NCI-H187 (cell line): ENCODE data around the gene PTPRN2.
A peak's percentile ranks its signal among the peaks of the same experiment; 100 is the strongest.

Experiments used
- DNase-seq, 2 experiments: peaks; one replicate each; lab custom pipeline; 2025; lab: John Stamatoyannopoulos, UW

The PTPRN2 gene

DNA sequence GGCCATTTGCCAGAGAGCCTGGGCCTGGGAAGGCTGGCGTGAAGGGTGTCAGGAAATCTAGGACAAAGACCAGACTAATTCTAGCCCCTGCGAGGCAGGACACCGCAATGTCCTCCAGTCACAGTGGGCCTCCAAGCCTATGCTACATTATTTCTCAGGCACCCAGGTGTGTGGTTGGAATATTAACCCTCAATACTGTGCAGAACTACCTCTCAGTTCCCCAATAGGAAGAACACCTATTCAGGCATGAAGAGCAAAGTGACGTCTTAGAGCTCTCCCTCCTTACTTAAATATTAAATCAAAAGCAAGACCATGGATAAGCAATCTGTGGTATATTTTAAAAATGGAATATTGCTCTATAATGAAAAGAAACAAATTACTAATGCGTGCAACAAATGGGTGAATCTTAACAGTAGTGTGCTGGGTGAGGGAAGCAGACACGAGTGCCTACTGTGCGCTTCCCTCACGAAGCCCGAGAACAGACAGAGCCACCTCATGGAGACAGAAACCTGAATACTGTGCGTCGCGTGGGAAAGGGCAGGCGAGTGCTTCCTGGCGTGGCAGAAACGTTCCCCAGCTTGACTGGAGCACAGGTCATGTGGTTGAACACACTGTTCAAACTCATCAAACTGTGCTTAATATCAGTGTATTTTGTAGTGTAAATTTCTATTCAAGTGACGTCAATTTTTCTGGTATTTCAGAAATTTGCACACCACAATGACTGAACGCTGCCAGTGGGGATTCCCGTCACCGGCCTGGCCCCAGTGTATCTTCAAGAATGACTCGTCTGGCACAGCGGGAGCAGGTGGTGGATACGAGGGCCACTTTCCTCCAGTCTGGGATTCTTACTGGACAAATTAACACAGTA, 15.5 kb upstream of the PTPRN2 start:
- DNase-seq: no peak

DNA sequence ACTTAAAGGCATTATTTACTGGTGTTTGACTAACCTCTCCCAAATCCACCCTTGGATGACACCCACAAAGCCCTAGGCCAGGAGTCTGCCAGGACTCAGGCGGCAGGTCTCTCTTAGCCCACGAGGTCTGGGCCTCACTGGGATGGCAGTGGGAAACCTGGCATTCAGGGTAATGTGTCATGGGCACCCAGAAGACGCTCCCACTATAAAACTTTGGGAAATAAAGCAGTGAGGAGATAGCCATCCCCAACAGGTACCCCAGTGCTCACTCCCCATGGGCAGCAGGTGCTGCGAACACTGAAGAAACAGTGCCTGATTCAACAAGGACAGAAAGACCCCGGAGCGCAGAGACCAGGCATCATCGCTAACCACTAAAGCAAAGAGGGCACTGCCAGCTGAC, 14.4 kb upstream of the PTPRN2 start:
- DNase-seq: no peak

DNA sequence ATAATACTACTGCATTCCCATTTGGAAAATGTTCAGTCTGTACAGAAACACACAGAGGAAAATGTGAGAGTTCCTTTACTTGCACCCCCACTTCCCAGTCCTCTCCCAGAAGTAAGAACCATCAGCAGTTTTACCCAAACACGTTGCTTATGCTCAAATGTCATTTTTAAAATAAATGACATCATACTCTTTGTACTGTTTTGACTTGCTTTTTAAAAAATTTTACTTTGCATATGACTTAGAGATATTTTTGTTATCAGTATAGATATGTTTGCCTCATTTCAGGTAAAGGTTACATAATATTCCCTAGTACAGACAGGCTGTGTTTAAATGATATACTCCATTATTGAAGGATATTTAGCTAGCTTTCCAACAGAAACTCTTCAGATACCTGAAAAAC, 13.5 kb upstream of the PTPRN2 start:
- DNase-seq: no peak

DNA sequence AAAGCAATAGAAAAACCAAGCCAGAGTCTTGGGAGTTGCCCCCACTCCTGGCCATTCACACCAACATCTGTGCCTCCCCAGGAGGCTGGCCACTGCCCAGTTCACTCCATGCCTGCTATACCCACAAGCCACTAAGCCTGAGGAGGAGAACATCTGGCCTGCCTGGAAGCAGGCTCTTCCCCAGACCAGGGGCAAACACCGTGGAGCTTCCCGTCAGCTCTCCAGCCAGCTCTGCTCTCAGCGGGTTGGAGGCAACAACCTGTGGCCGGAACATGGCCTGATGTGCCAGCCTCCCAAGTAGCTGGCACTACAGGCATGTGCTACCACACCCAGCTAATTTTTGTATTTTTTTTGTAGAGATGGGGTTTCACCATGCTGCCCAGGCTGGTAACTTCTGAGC, 9.1 kb upstream of the PTPRN2 start:
- no peak for DNase-seq

DNA sequence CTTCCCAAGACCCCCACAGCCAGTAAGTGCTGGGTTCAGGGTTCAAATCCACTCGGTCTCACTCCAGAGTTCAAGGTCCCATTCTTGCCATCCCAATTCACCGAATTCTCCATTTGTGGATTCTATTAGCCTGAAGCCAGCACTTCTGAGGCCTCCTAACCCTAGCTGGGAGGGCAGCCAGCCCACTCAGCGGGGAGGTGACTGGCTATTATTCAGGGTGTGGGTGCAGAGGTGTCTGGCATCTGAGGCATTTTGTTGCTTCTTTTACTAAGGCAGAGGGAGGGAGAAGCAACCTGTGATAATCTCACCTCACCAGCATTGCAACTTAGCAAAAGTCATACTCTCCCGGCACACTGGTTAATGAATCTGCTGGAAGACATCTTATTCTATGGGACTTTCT, 8.7 kb upstream of the PTPRN2 start:
- no peak for DNase-seq

DNA sequence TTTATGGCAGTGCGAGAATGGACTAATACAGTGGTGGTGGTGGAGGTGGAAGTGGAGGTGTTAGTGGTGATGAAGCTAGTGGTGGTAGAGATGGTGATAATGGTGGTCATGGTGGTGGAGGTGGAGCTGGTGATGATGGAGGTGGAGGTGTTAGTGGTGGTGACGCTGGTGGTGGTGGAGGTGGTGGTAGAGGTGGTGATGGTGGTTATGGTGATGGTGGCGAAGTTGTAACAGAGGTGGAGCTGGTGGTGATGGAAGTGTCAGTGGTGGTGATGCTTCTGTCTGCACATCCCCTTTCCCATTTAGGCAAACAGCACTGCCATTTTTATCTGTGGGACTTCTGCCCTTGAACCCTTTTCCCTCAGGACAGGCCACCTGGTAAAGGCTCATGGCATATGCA, 7.4 kb upstream of the PTPRN2 start:
- no peak for DNase-seq

DNA sequence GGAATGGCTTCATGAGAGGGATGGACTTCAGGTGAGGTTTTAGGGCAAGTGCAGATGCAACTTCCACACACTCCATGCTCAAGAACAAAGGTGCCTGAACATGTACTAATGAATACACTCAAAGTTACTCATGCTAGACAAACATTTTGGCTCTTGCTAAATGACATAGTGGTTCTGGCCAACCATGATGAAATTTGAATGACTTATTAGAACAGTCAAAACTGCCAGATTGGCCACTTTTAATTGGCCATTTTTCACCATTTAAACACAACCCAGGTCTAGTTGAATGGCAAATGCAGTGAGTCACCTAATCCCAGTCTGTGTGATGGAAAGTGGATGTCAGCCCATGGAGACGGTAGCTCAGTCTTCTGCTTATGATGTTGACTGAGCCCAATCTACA, 4.9 kb upstream of the PTPRN2 start:
- no peak for DNase-seq

DNA sequence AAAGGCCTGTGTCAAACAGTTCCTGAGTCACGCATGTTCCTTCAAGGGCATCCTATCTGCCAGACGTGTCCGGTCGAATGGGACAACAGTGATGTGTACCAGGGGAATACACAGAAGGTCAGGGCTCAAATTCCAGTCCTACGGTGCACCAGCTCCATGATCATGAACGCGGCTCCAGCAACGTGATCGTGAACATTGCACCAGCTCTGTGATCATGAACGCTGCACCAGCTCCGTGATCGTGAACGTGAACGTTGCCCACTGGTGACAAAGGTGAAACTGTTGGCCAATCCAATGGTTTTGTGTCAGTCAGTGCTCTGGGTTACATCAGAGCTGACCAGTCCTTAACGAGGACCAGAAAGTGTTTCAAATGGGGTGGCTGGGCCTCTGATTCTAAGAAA, 4.3 kb upstream of the PTPRN2 start:
- no peak for DNase-seq

DNA sequence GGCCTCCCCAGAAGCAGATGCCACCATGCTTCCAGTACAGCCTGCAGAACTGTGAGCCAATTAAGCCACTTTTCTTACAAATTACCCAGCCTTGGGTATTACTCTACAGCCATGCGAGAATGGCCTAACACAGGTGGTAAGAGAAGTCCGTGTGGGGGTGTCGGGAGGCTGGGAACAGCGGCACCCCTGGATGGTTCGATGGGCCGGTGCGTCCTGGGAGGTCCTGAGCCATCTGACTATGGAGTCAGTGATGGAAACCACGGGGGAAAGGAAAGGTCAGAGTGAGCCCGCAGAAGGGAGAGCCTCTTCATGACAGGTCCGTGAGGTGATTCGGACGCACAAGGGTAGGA, 2.5 kb upstream of the PTPRN2 start:
- DNase-seq: no peak

DNA sequence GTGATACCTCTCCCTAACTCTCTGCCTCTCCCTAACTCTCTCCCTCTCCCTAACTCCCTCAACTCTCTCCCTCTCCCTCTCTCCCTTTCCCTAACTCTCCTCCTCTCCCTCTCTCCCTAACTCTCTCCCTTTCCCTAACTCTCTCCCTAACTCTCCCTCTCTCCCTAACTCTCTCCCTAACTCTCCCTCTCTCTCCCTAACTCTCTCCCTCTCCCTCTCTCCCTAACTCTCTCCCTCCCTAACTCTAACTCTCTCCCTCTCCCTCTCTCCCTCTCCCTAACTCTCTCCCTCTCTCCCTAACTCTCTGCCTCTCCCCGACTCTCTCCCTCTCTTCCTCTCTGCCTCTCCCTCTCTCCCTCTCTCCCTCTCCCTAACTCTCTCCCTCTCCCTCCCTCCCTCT, 2.0 kb upstream of the PTPRN2 start:
- DNase-seq: no peak

DNA sequence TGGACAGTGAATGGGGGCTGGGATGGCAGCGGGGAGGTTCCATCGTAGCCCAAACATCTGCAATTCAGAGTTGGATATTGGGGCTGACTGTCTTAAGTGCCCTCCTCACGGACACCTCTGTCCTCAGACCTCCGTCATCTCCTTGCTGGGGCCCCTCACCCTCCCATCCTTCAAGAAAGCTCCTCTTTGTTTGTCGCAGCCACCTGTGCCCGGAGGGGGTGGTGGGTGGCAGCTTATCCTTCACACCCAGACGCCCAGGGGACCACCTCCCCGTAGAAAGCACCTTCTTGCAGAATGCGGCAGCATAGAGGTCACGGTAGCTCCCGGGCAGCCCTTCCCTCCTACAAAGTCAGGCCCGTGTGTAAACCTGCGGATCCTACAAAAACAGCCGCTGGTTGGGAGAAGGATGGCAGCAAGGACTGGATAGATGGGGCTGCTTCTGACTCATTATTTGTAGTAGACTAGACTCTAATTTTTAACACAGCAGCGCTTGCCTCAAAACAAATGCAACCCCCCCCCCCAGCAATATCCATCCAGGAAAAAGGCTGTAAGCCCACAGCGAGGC, 1.3 kb upstream of the PTPRN2 start:
- no peak for DNase-seq

DNA sequence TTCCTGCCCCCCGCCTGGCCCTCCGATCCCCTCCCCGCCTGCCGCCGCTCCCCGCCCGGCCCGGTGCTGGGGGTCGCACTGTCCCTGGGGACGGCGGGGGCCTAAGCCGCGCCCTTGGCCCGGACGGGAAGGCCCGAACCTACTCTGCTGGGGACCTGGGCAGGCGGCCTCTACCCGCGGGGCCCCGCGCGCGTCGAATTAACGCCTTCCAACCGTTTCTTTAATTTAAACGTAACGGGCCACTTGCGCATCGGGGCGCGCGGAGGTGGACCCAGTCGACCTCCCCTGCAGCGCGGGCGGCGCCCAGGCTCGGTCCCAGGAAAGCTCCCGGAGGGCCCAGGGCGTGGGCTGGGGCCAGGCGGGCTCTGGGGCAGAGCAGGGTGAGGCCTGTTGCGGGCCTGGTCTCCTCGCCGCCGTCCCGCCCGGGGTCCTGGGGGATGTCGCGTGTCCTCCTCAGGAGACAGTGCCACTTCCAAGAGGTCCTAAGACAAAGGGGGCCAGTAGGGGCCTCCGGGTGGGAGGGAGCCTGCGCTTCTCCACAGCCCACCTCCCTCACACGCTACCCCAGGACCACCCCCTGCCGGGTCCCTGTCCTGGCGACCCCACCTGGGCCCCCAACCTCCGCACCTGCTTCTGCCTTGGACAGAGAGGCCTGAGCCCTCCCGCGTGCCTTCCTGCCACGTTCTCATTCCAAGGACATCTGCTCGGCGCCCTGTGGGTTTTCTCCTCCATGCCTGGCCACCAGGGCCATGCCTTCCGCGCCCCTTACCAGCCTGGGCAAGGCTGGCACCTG, 658 bp upstream of the PTPRN2 start:
- no peak for DNase-seq

DNA sequence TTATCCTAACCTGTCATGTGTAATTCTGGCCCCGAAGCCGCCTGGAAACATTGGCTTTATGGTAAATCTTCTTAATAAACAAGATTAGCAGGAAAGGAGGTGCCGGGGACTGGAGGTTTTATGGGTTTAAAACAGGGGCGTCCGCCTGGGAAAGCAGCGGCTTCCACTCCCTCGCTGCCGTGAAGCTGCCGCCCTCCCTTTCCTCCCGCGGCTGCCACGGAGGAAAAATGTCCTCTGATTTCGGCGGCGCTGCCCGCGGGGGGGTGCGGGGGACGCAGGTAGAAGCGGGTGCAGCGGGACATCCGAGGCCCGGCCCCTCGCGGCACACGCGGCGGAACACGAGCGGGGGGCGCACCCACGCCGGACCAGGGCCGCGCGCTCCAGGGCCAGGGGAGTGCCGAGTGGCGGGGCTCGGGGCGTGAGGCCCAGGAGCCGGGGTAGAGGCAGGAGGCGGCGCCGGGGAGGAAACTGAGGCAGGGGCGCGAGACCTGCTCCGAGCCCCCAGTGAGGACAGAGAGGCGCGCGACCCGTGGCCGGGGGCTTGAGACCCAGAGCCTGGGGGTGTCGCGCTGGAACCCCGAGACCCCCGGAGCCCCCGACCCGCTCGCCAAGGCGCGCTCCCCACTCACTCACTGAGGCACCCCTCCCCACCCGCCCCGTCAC, 993 bp downstream of the PTPRN2 start:
- no peak for DNase-seq

DNA sequence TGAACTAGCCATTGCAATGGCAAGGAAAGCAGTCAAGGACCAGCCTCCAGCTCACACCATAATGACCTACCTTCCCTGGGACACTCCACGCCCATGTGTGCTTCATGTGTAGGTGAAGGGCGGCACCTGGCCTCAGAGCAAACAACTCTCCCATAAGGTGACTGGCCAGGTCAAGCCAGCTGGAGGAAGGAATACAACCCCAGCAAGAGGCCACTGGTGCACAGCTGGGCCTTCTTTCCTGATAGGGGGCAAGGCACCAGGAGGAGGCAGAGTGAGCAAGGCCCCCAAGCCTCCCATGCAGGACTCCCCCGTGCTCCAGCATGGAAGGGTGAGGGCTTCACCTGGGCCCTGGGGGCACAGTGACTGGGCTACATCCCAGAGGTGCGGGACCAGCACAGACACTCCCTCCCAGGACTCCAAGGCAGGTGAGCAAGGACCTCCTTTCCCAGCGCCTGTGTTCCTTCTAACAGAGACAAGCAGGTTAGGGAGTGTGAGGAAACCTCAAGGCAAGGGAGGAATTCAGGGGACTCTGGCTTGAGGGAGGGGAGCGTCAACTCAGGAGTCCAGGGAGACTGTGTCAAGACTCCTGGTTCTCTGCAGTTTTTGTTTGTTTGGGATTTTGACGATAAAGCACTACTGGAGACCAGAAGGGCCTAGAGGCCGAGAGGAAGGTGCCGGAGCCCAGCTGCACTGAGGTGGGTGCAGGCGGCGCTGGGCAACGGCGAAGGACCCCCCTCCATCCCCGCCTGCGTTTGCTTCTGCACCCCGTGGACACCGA, 1.7 kb downstream of the PTPRN2 start:
- DNase-seq: no peak

DNA sequence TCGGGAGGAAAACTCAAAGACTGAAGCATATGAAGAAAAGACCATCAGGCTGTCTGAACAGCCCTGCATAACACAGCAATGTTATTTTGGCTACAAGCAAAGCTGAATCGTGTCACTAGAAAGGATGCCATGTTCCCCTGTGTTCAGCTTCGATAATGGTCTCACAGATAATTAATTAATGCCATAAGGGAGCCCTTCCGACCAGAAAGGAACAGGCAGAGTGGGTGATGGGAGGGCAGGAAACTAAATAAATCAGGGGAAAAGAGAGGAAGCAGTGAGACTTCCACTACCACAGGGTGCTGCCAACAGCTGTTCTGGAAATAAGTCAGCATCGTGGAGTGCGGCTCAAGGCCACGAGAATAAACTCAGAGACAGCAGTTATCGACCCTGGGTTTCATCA, 3.2 kb downstream of the PTPRN2 start:
- DNase-seq: no peak

DNA sequence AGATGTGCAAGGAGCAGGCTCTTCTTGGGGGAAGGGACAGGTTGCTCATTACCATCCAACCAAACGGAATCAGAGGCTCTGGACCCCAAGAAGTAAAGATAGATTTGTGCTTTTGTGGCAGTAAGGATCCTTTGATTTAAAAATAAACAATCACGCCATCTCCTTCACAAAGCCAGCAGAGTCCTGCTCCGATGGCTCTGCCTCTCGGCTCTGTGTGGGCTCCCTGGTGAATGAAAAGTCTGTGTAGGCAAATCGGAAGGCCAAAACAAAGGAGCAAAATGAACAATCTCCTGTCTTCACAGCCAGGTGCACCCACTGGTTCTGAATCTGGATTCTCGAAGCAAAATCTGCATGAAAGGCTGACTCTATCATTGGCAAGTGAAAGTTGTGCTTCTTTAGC, 3.8 kb downstream of the PTPRN2 start:
- DNase-seq: no peak

DNA sequence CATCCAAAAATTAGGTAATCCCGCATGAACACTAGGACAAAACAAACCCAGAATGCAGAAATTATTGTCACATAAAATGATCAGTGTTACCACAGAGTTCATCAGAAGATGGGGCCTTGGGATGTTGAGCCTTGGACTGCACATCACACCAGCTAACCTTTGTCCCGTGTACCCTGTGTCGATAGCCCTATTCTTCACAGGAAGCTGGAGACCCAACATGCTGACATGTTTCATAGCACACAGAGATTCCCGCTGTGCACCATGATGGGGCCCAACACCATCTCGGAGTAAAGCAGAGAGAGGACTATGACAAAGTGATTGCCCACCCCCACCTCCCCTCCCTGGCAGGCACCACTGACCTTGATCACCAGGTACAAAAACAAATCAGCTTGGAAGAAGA, 4.5 kb downstream of the PTPRN2 start:
- no peak for DNase-seq

DNA sequence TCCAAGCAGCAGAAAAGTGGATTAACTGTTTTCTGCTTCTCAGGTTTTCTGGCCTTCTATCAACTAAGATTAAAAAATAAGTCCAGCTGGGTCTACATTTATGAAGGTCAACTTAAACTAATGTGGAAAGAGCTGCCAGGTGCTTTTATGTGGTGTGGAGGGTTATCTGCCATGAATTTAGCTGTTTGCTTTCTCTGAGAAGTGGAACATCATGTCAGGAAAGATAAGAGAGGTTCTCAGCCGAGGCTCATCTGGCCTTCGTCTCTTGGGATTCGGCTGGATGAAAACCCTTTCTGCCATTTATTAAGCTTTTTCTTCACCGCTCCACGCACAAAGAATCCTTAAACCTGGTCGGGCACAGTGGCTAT, 5.5 kb downstream of the PTPRN2 start:
- DNase-seq: peak; percentile 57 to 86

DNA sequence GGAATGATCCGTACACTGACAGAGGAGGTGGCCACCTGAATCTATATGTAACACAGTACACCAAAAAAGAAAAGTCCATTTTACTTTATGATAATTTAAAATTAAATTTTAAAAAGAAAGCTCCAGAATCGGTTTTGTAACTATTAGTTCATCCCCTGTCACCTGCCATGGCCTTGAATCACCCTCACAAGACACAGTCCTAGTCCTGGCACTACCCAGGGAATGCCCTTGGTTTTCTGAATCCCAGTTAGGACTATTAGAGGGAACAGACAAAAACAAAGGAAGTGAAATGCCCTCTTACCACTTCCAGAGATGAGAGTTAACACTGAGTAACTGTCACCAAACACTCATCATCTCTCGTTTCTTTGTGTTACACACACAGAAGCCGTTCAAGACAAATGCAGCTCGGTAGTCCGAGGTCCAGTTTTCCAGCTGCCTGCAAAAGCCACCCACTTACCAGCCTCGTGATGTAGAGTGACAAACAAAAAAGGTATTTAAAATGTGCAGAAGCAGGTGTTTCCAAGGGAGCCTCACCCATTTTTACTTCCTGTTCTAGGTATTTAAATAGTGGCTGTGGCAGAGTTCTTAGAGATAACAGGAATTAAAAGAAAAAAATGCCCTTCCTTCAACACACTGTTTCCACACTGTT, 6.1 kb downstream of the PTPRN2 start:
- peak; percentile 69 to 86 for DNase-seq

DNA sequence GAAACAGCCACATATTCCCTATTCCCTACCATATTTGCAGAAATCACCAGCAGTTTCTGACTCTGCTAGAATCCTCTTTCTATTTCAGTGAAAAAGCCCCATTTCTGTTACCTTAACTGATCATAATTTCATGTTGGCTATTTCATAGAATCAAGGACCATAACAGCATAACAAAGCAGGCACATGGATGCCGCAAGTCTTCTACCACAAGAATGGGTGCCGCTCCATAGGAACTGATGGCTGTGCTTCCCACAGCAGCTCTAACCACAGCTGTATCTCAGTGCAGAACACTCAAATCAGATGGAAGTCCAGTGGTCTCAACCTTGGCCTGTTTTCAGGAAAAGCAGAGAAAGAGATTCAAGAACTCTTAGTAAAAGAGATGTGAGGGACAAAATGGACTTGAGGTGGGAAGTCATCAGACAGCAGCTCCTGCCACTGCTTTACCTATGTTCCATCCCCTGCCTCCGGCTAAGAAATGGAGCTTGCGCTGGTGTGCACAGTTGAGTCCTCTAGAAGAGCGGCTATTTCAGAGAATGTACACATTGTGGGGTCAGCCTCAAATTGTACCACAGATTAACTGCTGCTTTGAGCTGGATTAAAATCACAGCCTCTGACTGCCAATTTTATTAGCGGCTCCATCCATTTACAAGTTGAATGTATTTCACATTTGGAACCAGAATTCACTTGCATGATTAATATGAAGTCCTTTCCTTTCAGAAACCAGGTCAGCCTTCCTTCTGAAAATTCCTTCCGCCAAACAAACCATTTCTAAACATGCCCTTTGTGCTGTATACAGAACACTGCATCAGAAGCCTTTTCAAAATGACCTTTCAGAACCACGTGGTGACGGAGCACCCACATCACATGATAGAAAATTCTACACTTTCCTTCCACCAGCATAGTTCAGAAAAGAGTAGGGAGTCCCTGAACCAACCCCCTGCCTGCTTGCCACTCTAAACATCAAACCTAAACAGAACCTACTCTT, 7.7 kb downstream of the PTPRN2 start:
- DNase-seq: no peak
